SKM-1 treated with dmso at 0.1 percent for 144 hours (cell line): ENCODE results near the gene TANC1.

Source experiments
- DNase-seq: peaks from one replicate; lab custom pipeline; 2025; ENCODE audit not compliant: unreplicated experiment; lab: John Stamatoyannopoulos, UW

Gene TANC1

DNA sequence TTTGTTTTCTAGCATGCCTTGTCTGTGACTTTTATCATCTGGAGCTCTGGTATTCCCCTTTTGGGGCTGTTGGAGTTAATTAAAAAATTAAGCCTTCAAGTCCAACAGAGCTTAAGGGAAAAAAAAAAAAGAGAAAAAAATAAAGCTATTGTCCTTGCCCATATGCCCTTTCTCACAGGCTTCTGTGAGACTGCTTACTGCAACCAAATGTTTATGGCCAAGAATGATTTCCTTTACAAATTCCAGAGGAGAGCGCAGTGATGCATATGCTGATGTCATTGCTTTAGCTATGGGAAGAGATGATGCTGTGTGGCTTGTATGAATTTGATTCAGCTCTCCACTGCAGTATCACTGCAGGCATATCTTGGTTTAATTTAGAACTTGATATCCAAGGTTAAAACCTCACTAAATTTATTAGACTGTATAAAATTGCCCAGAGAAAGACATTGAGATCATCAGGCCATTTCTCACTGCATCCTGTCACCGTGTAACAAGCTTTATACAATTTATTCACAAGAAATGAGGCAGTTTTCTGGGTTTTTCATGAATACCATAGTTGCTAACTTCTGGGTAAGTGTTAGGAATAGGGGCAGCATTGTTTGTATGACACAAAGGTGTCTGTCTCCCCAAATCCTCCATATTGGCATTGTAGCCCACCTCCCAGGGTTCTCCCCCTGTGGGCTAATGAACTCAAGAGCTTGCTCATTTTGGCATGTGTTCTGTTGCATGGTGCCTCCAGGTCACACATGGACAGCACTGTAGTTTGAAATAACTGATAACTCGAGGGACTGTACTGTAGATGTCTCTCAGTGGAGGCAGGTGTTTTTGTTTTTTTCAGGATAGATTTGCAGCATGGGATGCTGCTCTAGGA is 85.0 kb downstream of the TANC1 start:
- no peak for DNase-seq

DNA sequence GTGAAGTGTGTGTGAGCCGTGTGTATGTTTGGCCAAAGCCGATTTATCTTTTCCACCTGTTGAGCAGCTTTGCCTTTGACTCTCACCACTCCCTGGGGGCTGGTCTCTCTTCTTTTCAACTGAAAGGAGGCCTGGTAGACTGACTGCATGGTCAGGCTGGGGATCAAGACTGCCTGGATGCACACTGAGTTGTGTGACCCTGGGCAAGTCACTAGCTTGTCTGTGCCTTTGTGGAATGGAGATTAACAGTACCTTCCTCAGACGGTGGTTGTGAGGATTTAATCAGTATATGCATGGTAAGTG is 85.5 kb downstream of the TANC1 start:
- no peak for DNase-seq

DNA sequence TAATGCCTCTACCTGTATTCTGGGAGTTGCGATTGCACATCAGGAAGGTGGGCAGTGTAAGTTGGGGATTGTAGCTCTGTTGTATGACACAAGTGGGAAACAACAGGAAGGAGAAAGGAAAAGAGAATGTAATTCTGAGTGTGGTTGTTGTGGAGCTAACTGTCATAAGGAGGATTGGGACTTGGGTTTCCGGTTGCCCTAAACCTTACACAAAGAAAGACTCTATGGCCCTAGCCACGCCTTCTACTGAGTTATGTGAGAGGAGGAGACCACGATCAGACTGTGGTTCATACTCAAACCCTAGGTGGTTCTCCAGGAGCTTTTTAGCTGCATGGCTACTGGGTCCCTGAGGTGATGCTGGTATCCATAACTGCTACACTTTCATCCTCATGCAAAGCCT is 86.5 kb downstream of the TANC1 start:
- DNase-seq, result no peak

DNA sequence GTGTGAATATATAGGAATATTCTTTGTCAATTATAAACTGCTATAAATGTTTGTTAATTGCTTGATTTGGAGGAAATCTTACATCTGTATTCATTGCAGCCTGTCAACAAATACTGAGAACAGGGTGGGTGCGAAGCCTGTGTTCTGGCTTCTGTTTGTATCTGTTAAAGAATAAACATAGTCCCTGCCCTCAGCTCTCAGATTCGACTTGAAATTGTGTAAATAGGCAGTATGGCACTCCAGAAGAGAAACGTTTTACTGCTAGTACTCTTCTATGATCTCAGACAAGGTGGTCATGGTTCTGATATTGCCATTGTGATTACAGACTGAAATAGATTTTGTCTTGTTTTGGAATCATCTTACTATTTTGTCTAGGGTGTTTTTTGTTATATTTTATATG is 92.1 kb downstream of the TANC1 start:
- DNase-seq, result no peak

DNA sequence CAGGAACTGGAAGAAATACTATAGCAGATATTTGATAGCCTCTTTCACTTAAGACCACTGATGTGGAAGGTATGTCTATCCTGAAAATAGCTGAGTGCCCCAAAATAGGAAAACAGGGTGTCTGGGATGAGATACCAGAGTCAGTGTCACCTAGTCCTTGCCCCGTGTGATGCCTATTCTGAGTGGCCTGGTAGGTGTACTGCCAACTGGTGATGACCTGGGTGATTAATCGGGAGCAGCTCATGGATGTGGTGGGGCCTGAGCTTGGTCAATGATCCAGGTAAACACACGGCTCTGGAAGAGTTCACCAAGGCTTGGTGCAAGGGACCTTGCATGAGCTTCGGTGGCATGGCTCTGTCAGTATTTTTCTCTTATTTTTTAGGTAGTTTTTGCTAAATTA is 95.2 kb downstream of the TANC1 start:
- no peak for DNase-seq

DNA sequence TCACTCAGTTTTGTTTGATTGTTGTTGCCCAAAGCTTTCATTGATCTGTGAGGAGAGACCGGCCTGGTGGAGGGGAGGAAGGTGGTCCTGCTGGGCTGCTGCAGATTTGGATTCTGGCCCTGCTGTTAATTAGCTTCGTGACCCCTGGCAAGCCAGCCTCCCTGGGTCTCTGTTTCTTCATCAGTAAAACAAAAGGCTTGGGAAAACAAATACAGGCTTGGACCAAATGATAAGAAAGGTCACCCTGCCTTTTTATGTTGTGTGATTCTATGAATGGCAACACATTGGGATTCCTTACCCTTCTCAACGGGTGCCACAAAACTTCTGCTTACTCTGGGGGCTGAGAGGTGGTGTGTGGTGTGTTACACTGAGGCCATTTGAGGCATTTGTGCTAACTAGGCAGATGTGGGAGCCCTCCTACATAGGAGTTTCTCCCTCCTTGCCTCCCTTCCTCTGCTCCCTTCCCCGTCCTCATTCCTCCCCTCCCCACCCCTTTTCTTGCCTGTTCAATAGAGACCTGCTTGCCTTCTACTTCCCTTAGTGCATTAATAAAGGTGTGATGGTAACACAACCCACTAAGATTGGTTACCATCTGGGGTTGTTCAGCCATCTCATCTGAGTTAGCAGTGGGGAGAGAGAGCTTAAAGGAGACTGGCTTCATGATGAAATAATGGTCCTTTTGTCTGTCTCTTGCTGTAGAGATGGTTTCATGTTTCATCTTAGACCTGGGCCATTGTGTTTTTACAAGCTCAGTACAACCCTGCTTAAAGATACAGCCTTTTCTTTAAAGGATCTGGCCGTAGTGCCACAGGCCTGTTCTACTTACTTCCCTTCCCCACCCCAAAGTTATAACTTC is 96.2 kb downstream of the TANC1 start:
- DNase-seq, result no peak

DNA sequence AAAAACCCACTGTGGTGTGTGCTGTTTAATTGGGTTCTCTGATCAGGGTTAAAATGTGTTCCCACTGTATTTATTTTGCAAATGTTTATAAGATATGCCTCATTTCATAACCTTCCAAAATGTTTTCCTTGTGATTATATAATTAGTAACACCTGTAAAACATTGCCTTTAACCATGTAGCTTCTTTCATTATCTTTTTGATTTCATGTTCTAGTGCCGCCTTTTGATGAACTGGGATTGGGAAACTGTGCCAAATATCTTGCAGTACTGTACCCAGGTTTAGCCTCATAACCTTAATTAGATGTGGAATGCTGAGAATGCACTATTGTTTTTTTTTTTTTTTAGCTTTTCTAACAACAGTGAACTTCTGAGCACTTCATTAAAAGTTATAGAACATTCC is 96.9 kb downstream of the TANC1 start:
- no peak for DNase-seq

DNA sequence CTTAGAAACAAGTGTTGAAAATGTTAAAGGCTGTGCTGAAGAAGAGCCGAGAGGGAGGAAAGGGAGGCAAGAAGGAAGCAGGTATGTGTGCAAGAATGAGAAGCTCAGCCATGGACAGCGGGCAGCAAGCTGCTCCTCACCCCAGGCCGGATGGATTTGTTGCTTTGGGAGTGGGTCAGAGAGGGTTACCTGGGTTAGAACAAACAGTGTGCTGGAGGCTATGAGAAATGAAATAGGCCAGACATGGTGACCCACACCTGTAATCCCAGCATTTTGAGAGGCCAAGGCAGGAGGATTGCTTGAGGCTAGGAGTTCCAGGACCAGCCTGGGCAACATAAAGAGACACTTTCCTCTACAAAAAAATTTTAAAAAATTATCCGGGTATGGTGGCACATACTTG is 97.5 kb downstream of the TANC1 start:
- no peak for DNase-seq

DNA sequence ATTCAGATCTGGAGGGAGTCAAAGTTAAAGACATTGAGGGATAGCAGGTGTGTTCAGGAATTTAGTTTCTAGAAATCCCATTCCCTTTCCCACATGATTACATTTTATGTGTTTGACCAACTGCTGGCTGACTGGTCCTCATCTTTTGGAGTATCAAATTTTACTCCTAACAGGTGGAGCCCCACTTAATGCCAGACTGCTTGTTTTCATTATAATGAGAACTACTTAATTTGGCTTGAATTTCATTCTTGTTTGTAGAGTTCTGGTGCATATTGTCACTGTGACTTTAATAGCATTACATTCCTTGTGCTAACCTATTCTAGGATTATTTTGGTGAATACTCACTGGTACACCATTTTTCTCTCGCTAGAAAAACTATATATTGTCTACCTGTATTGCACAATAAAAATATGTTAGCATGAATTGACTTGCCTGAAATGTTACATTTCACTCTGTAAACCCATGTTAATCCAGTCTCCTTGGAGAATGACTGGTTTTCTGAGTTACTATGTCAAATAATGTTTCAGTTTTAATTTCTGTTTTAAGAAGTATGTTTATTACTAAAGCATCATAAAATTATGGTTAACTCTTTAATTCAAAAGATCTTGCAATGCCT is 98.2 kb downstream of the TANC1 start:
- DNase-seq, result no peak

DNA sequence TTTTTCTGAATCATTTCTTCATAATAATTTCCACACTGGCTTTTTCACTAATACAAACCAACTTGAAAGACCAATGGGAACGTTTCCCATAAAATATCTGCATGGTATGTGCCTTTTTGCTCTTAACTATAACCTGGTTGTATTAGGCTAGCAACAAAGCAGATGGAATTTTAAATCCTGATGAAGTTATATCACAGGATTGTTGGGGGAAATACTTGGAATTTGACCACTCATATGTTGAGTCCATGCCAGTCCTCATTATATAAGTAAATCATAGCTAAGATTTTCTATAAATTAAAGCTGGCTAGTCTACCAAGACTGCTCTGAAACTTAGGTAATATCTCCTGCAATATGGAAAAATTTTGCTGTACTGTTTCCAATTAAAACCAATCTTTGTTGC is 99.5 kb downstream of the TANC1 start:
- DNase-seq, result no peak

DNA sequence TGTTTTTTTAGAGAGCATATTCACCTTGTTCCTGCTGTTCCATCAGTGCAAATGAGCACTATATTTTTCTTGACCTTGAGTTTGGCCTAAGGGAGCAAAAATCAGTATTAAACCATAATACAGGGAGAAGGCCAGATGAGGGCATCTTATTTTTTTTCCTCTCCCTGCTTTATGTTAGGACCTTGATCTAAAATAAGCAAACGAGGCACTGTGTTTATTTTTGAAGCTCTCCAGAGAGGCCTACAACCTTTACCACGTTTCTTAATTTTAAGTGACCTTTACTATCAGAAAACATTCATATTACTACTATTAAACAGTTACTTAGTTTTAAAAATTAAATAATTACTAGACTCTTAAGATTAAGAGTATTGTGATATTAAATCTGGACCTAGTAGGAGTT is 100.8 kb downstream of the TANC1 start:
- DNase-seq, result no peak

DNA sequence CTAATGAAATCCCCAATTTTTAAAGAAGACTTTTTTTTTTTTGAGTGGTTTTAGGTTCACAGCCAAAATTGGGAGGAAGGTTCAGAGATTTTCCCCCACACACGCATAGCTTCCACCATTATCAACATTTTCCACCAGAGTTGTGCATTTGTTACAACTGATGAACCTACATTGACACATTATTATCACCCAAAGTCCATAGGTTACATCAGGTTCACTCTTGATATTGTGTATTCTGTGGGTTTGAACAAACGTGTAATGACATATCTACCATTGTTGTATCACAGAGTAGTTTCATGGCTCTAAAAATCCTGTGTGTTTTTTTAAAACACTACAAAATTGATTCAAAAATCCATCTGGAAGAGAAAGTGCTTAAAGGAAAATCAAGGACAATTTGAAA is 101.8 kb downstream of the TANC1 start:
- no peak for DNase-seq

DNA sequence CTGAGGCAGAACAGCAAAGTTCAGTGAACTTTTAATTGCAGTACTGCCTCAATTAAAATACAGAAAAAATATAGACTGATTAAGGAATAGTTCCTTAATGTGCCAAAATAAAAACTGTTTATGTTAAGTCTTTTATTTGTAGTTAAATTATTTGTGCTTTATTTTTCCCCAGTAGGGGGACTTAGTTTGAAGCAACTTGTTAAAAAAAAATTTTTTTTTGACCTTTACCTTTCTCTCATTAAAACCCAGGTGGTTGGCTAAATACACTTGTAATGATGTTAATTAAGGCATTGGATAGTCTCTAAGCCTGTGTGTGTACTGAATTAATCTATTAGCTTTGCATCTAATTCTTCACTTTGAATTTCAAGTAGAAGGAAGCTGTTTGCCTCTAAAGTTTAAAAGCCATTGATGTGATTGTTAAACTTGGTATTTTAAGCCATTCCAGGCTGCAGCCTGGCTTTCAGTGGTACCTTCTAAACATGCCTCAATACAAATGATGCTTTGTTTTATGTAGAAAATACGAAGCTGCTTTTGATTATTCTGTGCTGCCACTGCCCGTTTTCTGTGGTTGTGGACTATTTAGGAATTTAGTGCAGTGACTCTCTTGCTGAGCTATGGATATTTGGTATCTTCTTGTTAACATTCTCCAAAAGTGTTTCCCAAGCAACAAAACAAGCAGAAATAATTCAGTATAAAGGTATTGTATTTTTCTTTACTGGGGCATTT is 102.9 kb downstream of the TANC1 start:
- no peak for DNase-seq

DNA sequence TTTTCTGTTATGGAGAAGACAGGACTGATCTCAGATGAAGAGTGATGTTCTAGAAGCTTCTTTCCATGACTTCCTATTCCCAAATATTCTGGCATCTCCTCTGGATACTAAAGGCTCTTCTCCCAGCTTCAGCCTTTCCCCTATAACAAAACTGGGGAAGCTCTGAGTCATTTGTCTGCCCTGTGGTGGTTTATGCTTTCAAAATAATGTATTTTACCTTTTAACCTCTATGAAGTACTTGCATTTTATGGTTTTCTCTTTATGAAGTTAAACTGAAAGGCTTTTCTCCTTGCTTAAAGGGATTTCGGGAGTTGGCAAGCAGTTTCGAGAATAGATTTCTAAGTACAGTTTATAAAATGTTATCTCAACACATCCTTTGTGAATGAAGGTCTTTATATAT is 104.4 kb downstream of the TANC1 start:
- no peak for DNase-seq

DNA sequence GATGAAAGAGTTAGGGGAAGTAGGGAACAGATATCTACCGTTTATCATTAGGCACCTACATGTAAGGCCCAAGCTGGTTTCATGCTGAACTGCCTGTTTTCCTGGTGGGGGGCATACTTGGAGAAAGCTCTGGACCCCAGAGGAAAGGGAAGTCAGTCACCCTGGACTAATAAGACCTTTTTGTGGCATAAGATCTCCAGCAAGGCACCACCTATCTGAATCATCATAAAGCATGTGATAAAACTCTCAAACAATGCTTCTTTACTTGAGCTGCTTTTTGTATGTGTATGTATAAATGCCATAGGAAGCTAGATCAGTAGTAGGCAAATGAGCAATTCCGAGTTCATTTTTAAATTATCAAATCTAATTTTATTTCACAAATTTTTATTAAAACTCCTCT is 104.8 kb downstream of the TANC1 start:
- DNase-seq, result no peak

DNA sequence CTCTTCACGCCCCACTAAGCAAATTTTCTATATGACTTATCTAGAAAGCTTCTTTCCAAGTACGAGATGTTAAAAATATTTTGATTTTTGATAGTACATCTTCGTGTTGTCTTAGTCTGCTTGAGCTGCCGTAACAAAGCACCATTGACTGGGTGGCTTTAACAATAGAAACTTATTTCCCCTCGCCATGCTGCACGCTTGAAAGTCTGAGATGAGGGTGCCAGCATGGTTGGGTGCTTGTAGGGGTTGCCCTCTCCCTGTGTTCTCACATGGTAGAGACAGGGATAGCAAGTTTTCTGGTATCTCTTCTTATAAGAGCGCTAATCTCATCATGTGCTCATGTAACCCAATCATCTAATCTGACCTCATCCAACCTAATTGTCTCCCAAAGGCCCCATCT is 106.2 kb downstream of the TANC1 start:
- no peak for DNase-seq

DNA sequence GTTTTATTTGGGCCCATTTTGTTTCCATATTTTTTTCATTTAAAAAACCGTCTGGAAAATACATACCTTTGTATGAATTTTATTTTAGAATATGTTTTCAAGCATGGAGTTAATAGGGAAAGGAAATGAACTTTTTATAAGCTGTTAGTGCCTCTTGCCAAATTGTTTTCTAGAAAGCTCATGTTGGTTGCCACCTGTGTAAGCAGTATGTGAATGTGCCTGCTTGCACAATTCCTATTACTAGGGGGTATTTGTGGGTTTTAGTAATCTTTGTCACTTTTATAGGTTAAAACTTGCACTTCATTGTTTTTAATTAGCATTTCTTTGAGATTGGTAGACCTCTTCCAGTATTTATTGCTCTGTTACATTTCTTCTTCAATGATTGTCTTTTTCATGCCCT is 107.3 kb downstream of the TANC1 start:
- DNase-seq, result no peak

DNA sequence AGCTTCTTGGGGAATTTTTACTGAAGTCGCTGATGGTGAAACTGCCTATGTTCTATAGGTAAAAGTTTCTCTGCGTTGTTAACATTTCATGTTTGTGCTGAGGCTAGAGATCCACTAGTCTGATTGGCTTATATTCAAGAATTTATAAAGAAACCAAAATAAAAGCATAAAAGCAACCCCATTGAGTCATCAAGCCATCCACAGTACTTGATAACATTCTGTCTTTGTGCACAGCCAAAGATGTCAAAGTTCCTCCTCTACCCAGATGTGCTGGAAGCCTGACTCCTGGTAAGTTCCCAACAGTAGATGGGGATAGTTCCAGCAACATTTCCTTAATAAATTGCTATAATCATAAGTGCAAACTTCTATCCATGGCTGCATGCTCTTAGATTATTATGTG is 107.8 kb downstream of the TANC1 start:
- no peak for DNase-seq

DNA sequence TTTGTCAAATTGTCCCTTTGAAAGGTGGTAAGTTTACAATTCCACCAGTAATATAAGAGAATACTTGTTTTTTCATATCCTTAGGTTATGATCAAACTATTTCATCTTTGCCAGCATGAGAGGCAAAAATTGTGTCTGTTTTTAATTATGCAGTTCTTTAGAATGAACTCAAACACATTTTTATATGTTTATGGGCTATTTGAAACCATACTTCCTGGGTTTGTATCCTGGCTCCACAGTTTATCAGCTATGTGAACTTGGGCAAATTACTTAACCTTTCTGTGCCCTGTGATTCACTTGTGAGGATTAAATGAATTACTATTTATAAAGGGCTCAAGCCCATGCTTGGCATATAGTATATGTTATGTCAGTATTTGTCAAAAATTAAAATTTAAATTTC is 109.4 kb downstream of the TANC1 start:
- no peak for DNase-seq

DNA sequence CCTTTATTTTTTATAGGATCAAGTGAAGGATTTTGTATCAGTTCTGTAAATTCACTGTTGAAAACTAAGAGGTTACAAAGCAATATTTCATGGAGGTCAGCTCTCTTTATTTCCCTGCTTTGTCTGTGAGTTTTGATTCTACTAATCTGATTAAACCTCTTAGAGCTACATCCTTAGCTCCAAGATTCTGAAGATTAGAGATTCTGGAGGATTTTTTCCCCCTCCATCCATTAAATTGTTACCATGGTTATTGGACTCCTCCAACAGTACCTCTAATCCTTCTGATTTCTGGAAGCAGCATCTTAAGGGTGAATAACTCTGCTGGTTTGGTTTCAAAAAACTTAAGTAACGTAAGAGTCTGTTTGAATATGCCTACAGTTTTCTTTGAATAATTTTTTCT is 110.0 kb downstream of the TANC1 start:
- no peak for DNase-seq

DNA sequence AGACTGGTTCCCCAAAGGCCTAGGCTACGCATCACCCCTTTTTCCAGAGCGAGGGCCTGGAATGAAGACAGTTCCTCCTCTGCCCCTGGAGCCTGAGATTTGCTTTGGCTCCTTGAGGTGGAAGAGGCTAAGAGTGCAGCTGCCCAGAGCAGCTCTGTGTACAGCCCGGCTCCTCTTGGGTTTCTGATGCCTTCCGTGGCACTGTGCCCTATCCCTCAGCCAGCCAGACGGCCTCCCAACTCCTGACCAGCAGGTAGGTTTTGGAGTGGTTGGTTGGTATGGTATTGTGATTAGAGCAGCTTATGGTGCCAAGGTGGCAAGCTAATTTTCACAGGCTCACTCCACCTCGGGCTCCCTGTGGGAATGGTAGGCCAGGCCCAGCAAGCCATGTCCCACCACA is 112.2 kb downstream of the TANC1 start:
- DNase-seq, result no peak
